HEK293 (cell line): ENCODE measurements around the gene KIAA0319L.

Experiments used
- CTCF ChIP-seq: fragments of 450-650 bp; formaldehyde crosslinking; IDR thresholded peaks from 2 replicates; pipeline ENCODE4 v1.5.1; 2016; ENCODE audit warnings: missing biosample characterization, missing genetic modification characterization
- ELK4 ChIP-seq: IDR thresholded peaks from 2 replicates; pipeline ENCODE4 v1.6.1; 2011; ENCODE audit warnings: mild to moderate bottlenecking, low read depth, low read length, borderline replicate concordance
- KLF10 ChIP-seq: fragments of 450-650 bp; IDR thresholded peaks from 2 replicates; pipeline ENCODE4 v1.5.1; 2018; ENCODE audit warnings: missing biosample characterization, mild to moderate bottlenecking, missing genetic modification characterization
- KLF16 ChIP-seq: fragments of 450-650 bp; formaldehyde crosslinking; IDR thresholded peaks from 2 replicates; pipeline ENCODE4 v1.5.1; 2017; ENCODE audit warnings: missing biosample characterization, missing genetic modification characterization
- TCF7L2 ChIP-seq: IDR thresholded peaks from 2 replicates; pipeline ENCODE4 v1.6.1; 2011; ENCODE audit warnings: low read depth, mild to moderate bottlenecking, inconsistent platforms, low read length, moderate library complexity, borderline replicate concordance
- ZBTB26 ChIP-seq: fragments of 450-650 bp; formaldehyde crosslinking; optimal IDR thresholded peaks from 2 replicates; pipeline ENCODE3; 2016; ENCODE audit warnings: missing biosample characterization, mild to moderate bottlenecking, missing genetic modification characterization
- ZNF175 ChIP-seq: fragments of 450-650 bp; formaldehyde crosslinking; IDR thresholded peaks from 2 replicates; pipeline ENCODE4 v1.5.1; 2016; ENCODE audit warnings: missing biosample characterization, missing genetic modification characterization
- ZNF292 ChIP-seq: fragments of 450-650 bp; formaldehyde crosslinking; IDR thresholded peaks from 2 replicates; pipeline ENCODE4 v1.5.1; 2016; ENCODE audit warnings: low read depth, missing biosample characterization, missing genetic modification characterization, borderline replicate concordance
- ZNF777 ChIP-seq: fragments of 450-650 bp; formaldehyde crosslinking; IDR thresholded peaks from 2 replicates; pipeline ENCODE4 v1.5.1; 2017; ENCODE audit warnings: missing biosample characterization, missing genetic modification characterization, borderline replicate concordance

GRCh38 chr1:35574655-35575415 lies 17.6 kb upstream of the KIAA0319L start:
- no peak for TF ChIP-seq CTCF
- no peak for TF ChIP-seq ELK4
- no peak for TF ChIP-seq TCF7L2
- TF ChIP-seq ZBTB26 (tag by site-specific recombination) = no peak
- TF ChIP-seq KLF10 (tag by site-specific recombination) = no peak
- TF ChIP-seq KLF16 (tag by site-specific recombination) = no peak
- TF ChIP-seq ZNF777 (tag by site-specific recombination) = no peak
- no peak for TF ChIP-seq ZNF292 (tag by site-specific recombination)
- TF ChIP-seq ZNF175 = no peak
